Thymus (tissue), 11 donors: Measurements from ENCODE around the gene NOS1AP. TPM values are rescaled to one million over a fixed set of nuclear protein-coding genes. Genes with fewer than 3 reads are reported as not detected.
"Not testable (repeated sequence)": the region's sequence is repeated elsewhere in the genome, so short reads cannot be mapped to it uniquely, and the experiment has no call there.

ENCODE experiments used
- DNase-seq, 9 donors: peaks; one replicate each; pipeline ENCODE4 v3.0.0-alpha.2; 2013; ENCODE audit warnings: low spot score in 9 of 9, low read depth in 6 of 9, missing footprints in 1 of 9
- H3K27ac ChIP-seq, 2 donors: one replicate each; pipeline ENCODE4 v1.5.1; 2013; ENCODE audit warnings: control low read depth in 1 of 2, low read depth in 1 of 2, low read length in 1 of 2, mild to moderate bottlenecking in 1 of 2, moderate library complexity in 1 of 2
- H3K27me3 ChIP-seq, 2 donors: one replicate each; pipeline ENCODE4 v1.5.1; 2013; ENCODE audit warnings: low read length in 1 of 2; ENCODE audit not compliant: control insufficient read depth in 2 of 2, insufficient read depth in 1 of 2
- H3K36me3 ChIP-seq, 2 donors: one replicate each; pipeline ENCODE4 v1.5.1; 2013; ENCODE audit warnings: low read length in 1 of 2, mild to moderate bottlenecking in 1 of 2, moderate library complexity in 1 of 2; ENCODE audit not compliant: control insufficient read depth in 2 of 2, insufficient read depth in 2 of 2
- H3K4me1 ChIP-seq, 2 donors: one replicate each; pipeline ENCODE4 v1.5.1; 2013; ENCODE audit warnings: low read length in 2 of 2; ENCODE audit not compliant: control insufficient read depth in 2 of 2, insufficient read depth in 2 of 2
- H3K4me3 ChIP-seq, 2 donors: one replicate each; pipeline ENCODE4 v1.5.1; 2013; ENCODE audit warnings: low read length in 2 of 2, control low read depth in 1 of 2, mild to moderate bottlenecking in 1 of 2
- H3K9me3 ChIP-seq, 2 donors: one replicate each; pipeline ENCODE4 v1.5.1; 2013; ENCODE audit warnings: low read length in 1 of 2, mild to moderate bottlenecking in 1 of 2; ENCODE audit not compliant: control insufficient read depth in 2 of 2, insufficient read depth in 1 of 2
- WGBS: extraction: QIAGEN DNeasy Blood & Tissue Kit; methylation state at CpG from one replicate; pipeline ENCODE4 v1.1.7; 2013; 5-methylcytosine and 5-hydroxymethylcytosine counted together
- polyA plus RNA-seq: library from polyadenylated mRNA; stranded (reverse); fragments of 200-250 nt; gene quantifications from one replicate; pipeline ENCODE4 v1.2.3, GENCODE V29; 2013
- total RNA-seq: library from RNA; stranded (reverse); fragments of 120-200 nt; gene quantifications from one replicate; pipeline ENCODE4 v1.2.4, GENCODE V29; 2013
- donor health status: healthy.

The NOS1AP gene
- total and polyA plus RNA-seq, 2 donors: 0.05 to 0.30 TPM

DNA sequence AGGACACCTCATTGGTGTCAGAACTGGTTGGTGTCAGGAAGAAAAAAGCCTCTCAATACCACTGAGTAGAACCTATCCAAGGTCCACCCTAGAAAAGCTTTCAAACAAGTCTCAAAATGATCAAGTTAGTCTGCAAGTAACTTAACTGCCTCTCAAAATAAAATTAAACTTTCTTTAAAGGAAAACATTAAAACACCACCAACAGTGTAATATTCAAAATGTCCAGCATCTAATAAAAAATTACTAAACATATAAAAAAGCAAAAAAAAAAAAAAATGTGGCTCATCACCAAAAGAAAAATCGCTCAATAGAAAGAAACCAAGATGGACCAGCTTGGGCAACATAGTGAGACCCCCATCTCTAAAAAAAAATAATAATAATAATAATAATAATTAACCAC, 27.1 kb upstream of the NOS1AP start:
- 96% methylated on average over 1 of the region's 1 CpG for WGBS
- Histone ChIP-seq H3K27ac (no peak overlapping the region), H3K4me3 (no peak overlapping the region), H3K4me1 (no peaks in the 10 kb centered on the region), H3K36me3 (no peaks in the 10 kb centered on the region), H3K9me3 (no peaks in the 10 kb centered on the region), H3K27me3 (no peaks in the 10 kb centered on the region)
- no peak for DNase-seq

DNA sequence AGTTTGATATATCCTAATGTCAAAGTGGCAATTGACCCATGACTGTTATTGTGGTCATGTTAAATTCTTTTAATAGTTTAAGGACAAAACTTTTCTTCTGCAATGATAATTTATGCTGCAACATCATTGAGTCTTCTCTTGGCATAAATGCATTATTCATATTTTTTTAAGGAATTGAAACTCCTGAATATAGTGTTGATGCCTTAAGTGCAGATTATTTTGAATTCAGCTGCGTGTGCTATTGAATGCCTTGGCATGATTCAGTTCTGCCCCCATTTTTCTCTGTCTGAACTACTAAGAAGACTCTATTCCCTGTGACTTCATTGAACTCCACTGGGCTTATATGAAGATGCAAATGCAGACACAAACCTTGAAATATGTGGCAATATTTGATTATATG, 22.6 kb upstream of the NOS1AP start:
- WGBS: 89% methylated on average over 1 of the region's 1 CpG
- H3K27ac ChIP-seq: no peak overlapping the region
- no peaks in the 10 kb centered on the region for H3K36me3 ChIP-seq
- no peak overlapping the region for H3K4me3 ChIP-seq
- no peak for DNase-seq
- no peaks in the 10 kb centered on the region for H3K9me3 ChIP-seq
- no peaks in the 10 kb centered on the region for H3K27me3 ChIP-seq
- H3K4me1 ChIP-seq: no peaks in the 10 kb centered on the region

DNA sequence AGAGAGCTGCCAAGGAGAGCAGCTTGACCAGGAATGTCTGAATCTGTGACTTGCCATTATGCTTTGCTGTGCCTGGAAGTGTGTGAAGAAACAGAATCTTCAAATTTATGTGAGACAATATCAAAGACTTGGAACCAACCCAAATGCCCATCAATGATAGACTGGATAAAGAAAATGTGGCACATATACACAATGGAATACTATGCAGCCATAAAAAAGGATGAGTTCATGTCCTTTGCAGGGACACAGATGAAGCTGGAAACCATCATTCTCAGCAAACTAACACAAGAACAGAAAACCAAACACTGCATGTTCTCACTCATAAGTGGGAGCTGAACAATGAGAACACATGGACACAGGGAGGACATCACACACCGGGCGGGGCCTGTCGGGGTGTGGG, 15.5 kb upstream of the NOS1AP start:
- H3K36me3 ChIP-seq, H3K4me1 ChIP-seq, H3K27ac ChIP-seq, H3K4me3 ChIP-seq, H3K9me3 ChIP-seq, DNase-seq, H3K27me3 ChIP-seq: not testable (repeated sequence)
- 97% methylated on average over 3 of the region's 3 CpGs for WGBS

DNA sequence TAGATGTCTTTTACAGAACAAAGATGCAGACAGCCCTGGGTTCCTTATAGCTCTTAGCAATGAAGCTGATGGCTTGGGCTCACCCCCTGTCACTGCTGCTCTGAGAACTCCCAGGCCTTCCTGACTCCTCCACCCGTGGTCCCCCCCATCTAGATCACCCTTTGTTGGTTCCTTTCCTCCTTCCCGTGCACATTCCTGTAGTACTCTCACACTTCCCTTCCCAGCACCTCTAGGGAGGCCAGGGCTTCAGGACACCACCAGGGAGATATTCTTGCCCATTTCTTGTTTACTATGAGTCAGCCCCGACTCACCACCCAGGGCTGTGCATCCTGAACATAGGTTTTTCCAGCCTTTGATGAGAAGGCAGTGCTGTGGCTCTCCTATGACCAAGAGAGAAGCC, 14.4 kb upstream of the NOS1AP start:
- H3K9me3 ChIP-seq: no peaks in the 10 kb centered on the region
- no peak overlapping the region for H3K4me3 ChIP-seq
- DNase-seq: no peak
- H3K4me1 ChIP-seq: no peaks in the 10 kb centered on the region
- H3K27ac ChIP-seq: no peak overlapping the region
- H3K27me3 ChIP-seq: no peaks in the 10 kb centered on the region
- 92% methylated on average over 3 of the region's 3 CpGs for WGBS
- no peaks in the 10 kb centered on the region for H3K36me3 ChIP-seq

DNA sequence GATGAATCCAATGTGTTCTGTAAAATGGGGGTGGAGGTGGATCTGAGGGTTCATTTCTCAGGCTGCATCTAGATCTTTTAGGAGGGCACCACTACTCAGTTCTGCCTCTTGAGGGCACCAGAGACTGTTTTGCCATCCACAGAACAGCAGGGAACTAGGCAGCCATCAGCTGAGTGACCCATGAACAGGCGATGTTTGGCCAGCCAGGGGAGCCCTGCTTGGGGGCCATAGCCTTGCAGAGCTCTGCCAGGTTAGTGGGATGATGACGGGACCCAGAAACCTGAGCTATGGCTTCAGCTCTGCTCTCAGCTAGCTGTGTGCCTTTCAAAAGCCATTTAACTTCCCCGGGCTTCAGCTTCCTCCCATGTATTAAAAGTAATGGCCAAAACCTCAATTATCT, 13.4 kb upstream of the NOS1AP start:
- no peaks in the 10 kb centered on the region for H3K27me3 ChIP-seq
- no peaks in the 10 kb centered on the region for H3K9me3 ChIP-seq
- no peak overlapping the region for H3K4me3 ChIP-seq
- 46% methylated on average over 3 of the region's 3 CpGs for WGBS
- H3K36me3 ChIP-seq: no peaks in the 10 kb centered on the region
- H3K27ac ChIP-seq: no peak overlapping the region
- peak in 3 of 9 donors; percentile 10 to 49 (median 35) for DNase-seq
- no peaks in the 10 kb centered on the region for H3K4me1 ChIP-seq

DNA sequence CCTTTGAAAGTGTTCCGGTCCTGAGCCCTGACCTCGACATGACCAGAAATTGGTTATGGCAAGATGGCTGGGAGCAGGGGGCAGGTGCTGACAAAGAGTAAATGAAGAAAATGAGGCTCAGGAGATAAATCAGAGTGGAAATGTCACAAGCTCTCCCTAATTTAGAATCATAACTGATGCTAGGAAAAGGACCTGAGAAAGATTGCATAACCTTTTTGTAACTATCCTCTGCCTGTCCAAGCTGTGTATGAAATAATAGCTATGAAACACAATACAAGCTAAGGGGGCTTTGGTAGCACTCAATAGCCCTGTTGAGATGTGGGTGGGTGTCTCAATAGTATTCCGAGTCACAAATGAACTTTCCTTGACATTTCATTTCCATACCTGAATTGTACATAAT, 12.9 kb upstream of the NOS1AP start:
- Histone ChIP-seq H3K4me3 (no peak overlapping the region), H3K9me3 (no peaks in the 10 kb centered on the region), H3K36me3 (no peaks in the 10 kb centered on the region), H3K4me1 (no peaks in the 10 kb centered on the region), H3K27me3 (no peaks in the 10 kb centered on the region), H3K27ac (no peak overlapping the region)
- WGBS: 96% methylated on average over 3 of the region's 3 CpGs
- no peak for DNase-seq

DNA sequence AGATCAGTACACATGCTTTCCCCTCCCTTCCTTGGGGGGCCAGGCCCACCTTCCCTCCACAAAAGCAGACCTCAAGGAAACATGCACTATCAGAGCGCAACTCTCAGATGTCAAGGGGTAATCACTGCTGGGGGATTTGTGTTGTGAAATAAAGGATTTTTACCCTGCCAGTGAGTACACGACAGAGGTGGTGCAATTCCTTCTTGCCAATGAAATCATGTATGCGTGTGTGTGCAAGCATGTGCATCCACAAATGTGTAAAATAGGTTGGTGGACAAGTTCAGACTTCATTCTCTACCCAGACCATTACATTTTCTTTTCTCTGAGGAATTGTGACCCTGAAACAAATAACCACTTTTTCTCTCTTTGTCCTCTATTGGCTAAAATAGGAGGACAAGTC, 9.8 kb upstream of the NOS1AP start:
- WGBS: 84% methylated on average over 3 of the region's 3 CpGs
- no peak for DNase-seq
- Histone ChIP-seq H3K9me3 (no peaks in the 10 kb centered on the region), H3K36me3 (no peaks in the 10 kb centered on the region), H3K4me1 (no peaks in the 10 kb centered on the region), H3K4me3 (no peak overlapping the region), H3K27ac (no peak overlapping the region), H3K27me3 (peaks cover 0 to 2% of the 10 kb centered on the region in 2 donors)

DNA sequence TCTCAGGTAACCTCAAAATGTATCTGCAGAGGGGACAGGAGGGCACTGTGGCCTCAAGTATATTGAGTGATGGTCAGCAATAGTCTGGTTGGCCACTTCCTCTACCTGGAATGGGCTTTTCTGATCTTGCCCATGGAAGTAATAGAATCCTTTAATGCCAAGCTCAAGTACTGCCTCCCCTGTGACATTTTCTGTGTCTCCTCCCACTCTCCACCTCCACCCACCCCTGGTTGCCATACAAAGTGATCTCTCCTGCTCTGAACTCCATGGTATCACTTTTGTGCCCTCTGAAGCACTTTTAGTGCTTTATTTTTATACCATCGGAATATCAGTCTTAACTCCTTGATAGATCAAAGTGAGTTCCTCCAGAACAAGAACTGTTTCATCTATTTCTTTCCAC, 9.2 kb upstream of the NOS1AP start:
- Histone ChIP-seq H3K36me3 (no peaks in the 10 kb centered on the region), H3K27me3 (peaks cover 0 to 4% of the 10 kb centered on the region in 2 donors), H3K4me1 (no peaks in the 10 kb centered on the region), H3K27ac (no peak overlapping the region), H3K9me3 (no peaks in the 10 kb centered on the region), H3K4me3 (no peak overlapping the region)
- no peak for DNase-seq
- 99% methylated on average over 1 of the region's 1 CpG for WGBS

DNA sequence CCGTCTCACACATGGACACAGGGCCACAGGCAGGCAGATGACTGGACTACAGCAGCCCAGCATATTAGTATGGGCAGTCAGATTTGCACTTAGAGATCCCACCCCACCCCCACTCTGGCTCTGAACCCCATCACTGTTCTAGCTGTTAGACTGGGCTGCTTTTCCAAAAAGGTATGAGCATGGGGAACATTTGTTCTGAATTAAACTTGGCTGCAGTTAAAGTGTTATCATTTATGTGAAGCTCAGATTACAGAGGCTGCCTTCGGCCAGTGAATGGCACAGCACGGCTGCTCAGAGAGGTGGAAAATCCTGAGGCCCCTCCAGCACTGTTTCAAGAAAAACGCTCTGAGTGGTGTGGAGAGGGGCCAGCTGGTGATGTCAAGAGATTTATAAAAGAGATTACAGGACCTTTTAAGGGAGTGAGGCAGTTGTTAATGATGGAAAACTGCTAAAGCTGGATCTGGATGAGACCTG, 6.9 kb upstream of the NOS1AP start:
- 94% methylated on average over 4 of the region's 4 CpGs for WGBS
- peaks cover 0 to 12% of the 10 kb centered on the region in 2 donors for H3K27me3 ChIP-seq
- DNase-seq: no peak
- H3K9me3 ChIP-seq: no peaks in the 10 kb centered on the region
- H3K4me3 ChIP-seq: no peak overlapping the region
- no peak overlapping the region for H3K27ac ChIP-seq
- no peaks in the 10 kb centered on the region for H3K4me1 ChIP-seq
- H3K36me3 ChIP-seq: no peaks in the 10 kb centered on the region

DNA sequence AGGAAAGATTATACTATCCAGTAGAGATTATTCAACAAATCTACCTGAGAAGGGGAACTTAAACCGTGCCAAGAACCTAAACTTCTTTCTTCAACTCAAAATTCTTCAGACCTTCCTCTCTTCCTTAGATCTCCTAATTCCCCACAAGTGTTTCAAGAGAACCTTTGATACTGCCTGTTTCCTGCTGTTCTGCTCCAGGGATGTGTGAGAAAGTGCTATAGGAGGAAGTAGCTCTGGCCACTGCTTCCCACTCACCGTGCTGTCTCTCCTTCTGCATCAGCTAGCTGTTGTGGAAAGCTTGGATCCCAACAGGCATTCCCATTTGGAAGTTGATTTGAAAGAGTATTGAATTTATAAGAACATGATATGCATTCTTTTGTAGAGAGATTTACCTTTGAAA, 4.5 kb upstream of the NOS1AP start:
- H3K4me1 ChIP-seq: peaks cover 1 to 3% of the 10 kb centered on the region in 2 donors
- H3K36me3 ChIP-seq: no peaks in the 10 kb centered on the region
- H3K4me3 ChIP-seq: no peak overlapping the region
- 48% methylated on average over 2 of the region's 2 CpGs for WGBS
- peaks cover 7 to 24% of the 10 kb centered on the region in 2 donors for H3K27me3 ChIP-seq
- no peaks in the 10 kb centered on the region for H3K9me3 ChIP-seq
- DNase-seq: no peak
- no peak overlapping the region for H3K27ac ChIP-seq
